ENCODE results near the gene FNDC3B.
A peak's percentile ranks its signal among the peaks of the same experiment; 100 is the strongest.

The FNDC3B gene

DNA sequence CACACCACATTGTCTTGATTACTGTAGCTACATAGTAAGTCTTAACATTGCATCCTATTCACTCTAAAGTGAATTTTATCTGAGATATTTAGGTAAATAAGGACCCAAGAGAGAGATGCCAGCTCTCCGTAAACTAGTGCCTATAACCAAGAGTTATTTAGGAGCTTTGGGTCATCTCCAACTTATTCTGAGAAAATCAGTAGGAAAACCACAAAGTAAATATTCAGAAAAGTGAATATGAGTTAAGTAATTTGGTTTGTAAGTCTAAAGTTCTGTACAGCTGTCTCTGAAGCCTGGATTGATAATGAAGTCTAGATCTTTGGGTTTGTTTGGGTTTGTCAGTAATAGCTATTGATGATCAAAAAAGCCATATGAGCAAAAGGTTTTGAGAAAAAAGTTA lies 120.0 kb downstream of the FNDC3B start:
- Histone ChIP-seq H3K9me3 (no peaks in the 10 kb centered on the region), H3K36me3 (no peaks in the 10 kb centered on the region), H3K4me1 (ENCODE audit: control insufficient read depth in 1 of 2, insufficient read depth in 1 of 2, low read depth in 1 of 2, low read length in 1 of 2) (peaks cover 21 to 24% of the 10 kb centered on the region in 2 experiments), H3K27me3 (no peaks in the 10 kb centered on the region), H3K27ac (peak overlapping the region; percentile 79), H3K4me3 (ENCODE audit: low read depth in 1 of 2, low read length in 1 of 2) (no peak overlapping the region)
- TF ChIP-seq, protein P1, sequence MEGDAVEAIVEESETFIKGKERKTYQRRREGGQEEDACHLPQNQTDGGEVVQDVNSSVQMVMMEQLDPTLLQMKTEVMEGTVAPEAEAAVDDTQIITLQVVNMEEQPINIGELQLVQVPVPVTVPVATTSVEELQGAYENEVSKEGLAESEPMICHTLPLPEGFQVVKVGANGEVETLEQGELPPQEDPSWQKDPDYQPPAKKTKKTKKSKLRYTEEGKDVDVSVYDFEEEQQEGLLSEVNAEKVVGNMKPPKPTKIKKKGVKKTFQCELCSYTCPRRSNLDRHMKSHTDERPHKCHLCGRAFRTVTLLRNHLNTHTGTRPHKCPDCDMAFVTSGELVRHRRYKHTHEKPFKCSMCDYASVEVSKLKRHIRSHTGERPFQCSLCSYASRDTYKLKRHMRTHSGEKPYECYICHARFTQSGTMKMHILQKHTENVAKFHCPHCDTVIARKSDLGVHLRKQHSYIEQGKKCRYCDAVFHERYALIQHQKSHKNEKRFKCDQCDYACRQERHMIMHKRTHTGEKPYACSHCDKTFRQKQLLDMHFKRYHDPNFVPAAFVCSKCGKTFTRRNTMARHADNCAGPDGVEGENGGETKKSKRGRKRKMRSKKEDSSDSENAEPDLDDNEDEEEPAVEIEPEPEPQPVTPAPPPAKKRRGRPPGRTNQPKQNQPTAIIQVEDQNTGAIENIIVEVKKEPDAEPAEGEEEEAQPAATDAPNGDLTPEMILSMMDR (IDR thresholded peaks at IDR 0.05), result no peak

DNA sequence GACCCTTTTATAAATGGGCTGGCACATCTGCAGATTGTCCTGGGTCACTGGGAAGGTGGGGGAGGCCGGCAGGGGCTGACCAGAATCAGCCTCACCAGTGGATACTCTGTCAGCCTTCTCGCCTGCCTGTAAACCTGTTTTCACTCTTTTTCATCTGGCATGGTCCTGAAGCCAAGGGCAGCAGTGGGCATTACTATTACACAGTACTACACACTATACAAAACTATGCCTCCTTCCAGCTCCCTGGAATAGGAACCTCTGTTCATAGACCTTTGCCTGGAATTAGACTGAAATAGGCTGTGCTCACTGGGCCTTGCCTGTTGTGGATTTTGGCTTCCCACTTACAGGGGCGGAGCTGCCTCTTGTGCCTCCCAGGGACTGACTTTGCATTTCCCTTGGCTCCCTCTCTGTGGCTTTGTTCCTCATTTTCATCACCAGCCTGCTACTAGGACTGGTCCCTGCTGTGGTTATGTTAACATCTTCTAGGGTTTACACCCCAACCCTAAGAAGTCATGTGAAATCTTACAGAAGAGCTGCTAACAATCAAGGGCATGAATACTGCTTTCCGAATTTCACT lies 120.7 kb downstream of the FNDC3B start:
- Histone ChIP-seq H3K27ac (peak overlapping the region; percentile 79), H3K4me1 (ENCODE audit: control insufficient read depth in 1 of 2, insufficient read depth in 1 of 2, low read depth in 1 of 2, low read length in 1 of 2) (peaks cover 19 to 23% of the 10 kb centered on the region in 2 experiments), H3K9me3 (no peaks in the 10 kb centered on the region), H3K27me3 (no peaks in the 10 kb centered on the region), H3K4me3 (ENCODE audit: low read depth in 1 of 2, low read length in 1 of 2) (peak overlapping the region in 1 of 2 experiments; percentile 0), H3K36me3 (no peaks in the 10 kb centered on the region)
- TF ChIP-seq, protein P1 (IDR thresholded peaks at IDR 0.05), result no peak

DNA sequence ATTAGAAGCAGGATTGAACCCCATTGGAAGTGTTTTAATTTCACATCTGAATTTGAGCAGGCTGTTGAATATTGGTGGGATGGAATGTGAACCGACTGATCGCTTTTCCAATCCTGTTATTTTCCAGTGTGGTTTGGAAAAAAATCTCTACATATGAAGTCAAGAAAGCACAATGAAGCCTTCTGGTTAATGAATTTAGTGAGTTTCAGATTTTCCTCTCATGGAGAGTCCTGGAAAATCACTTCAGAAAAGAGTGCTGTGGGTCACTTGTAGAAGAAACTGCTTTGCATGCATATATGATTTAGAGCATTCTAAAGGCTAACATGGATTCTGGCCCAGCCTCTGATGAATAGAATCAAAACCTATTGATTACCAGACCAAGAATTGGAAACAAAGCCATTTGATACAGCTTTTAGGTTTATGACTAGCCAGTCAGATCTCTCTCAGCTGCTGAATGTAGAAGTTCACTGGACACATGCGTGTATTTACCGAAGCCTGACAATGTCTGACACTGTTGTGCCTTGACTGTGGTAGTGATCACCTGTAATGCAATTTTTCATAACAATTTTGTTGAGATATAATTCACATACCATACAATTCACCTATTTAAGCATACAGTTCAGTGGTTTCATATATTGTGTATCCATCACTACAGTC lies 121.9 kb downstream of the FNDC3B start:
- H3K27ac ChIP-seq, result peak overlapping the region; percentile 79
- H3K9me3 ChIP-seq, result no peaks in the 10 kb centered on the region
- no peaks in the 10 kb centered on the region for H3K27me3 ChIP-seq
- H3K4me1 ChIP-seq (ENCODE audit: control insufficient read depth in 1 of 2, insufficient read depth in 1 of 2, low read depth in 1 of 2, low read length in 1 of 2), result peaks cover 17 to 22% of the 10 kb centered on the region in 2 experiments
- H3K4me3 ChIP-seq (ENCODE audit: low read depth in 1 of 2, low read length in 1 of 2), result no peak overlapping the region
- TF ChIP-seq, protein P1 (IDR thresholded peaks at IDR 0.05), result no peak
- no peaks in the 10 kb centered on the region for H3K36me3 ChIP-seq

DNA sequence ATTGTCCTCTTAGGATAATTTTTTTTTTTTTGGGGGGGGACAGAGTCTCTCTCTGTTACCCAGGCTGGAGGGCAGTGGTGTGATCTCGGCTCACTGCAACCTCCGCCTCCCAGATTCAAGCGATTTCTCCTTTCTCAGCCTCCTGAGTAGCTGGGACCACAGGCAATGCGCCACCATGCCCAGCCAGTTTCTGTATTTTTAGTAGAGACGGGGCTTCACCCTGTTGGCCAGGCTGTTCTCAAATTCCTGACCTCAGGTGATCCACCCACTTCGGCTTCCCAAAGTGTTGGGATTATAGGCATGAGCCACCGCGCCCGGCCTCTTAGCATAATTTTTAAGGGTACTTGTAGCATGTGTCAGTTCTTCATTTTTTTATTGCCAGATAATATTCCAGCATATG lies 122.6 kb downstream of the FNDC3B start:
- Histone ChIP-seq H3K4me1 (ENCODE audit: control insufficient read depth in 1 of 2, insufficient read depth in 1 of 2, low read depth in 1 of 2, low read length in 1 of 2) (peaks cover 12 to 15% of the 10 kb centered on the region in 2 experiments), H3K27ac (no peak overlapping the region), H3K9me3 (no peaks in the 10 kb centered on the region), H3K36me3 (no peaks in the 10 kb centered on the region), H3K4me3 (ENCODE audit: low read depth in 1 of 2, low read length in 1 of 2) (no peak overlapping the region), H3K27me3 (no peaks in the 10 kb centered on the region)
- TF ChIP-seq, protein P1 (IDR thresholded peaks at IDR 0.05), result no peak

DNA sequence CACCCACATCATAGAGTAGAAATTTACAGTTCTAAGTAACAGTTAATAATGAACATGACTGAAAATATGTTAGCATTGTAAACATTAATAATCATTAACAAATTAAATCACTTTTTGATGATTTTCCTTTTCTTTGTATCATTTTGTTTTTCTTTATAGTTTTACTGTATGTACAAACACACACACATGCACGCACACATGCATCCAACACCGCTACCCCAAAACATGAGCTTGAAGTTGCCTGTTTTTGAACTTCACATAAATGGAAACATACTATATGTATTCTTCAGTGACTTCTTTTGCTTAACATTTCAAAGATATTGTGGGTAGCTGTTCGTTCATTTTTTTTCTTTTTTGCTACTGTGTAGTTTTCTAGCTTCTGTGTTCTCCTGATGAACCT lies 123.9 kb downstream of the FNDC3B start:
- no peak overlapping the region for H3K27ac ChIP-seq
- no peaks in the 10 kb centered on the region for H3K27me3 ChIP-seq
- H3K4me1 ChIP-seq (ENCODE audit: control insufficient read depth in 1 of 2, insufficient read depth in 1 of 2, low read depth in 1 of 2, low read length in 1 of 2), result peaks cover 12 to 14% of the 10 kb centered on the region in 2 experiments
- H3K9me3 ChIP-seq, result no peaks in the 10 kb centered on the region
- H3K36me3 ChIP-seq, result no peaks in the 10 kb centered on the region
- TF ChIP-seq, protein P1 (IDR thresholded peaks at IDR 0.05), result no peak
- H3K4me3 ChIP-seq (ENCODE audit: low read depth in 1 of 2, low read length in 1 of 2), result no peak overlapping the region
